Neural crest cell (in vitro differentiated cells): ENCODE data around the gene XRN2. TPM values are rescaled to one million over a fixed set of nuclear protein-coding genes. Genes with fewer than 3 reads are reported as not detected.

Source experiments
- DNase-seq: peaks from one replicate; pipeline ENCODE4 v3.0.0; 2021; ENCODE audit warnings: low read depth, mixed read lengths, low spot score
- H3K27ac Mint-ChIP-seq: one replicate; pipeline ENCODE4 v1.8.0; 2021; ENCODE audit warnings: mild to moderate bottlenecking, mixed read lengths; ENCODE audit not compliant: unreplicated experiment
- H3K27me3 Mint-ChIP-seq: 2 replicates; pipeline ENCODE4 v1.8.0; 2021; ENCODE audit warnings: low read depth, mild to moderate bottlenecking, mixed read lengths
- H3K36me3 Mint-ChIP-seq: 2 replicates; pipeline ENCODE4 v1.8.0; 2021; ENCODE audit warnings: low read depth, mild to moderate bottlenecking, mixed read lengths
- H3K4me1 Mint-ChIP-seq: 2 replicates; pipeline ENCODE4 v1.8.0; 2021; ENCODE audit warnings: mixed read lengths
- H3K4me3 Mint-ChIP-seq: one replicate; pipeline ENCODE4 v1.8.0; 2021; ENCODE audit warnings: mild to moderate bottlenecking, mixed read lengths
- H3K9me3 Mint-ChIP-seq: 2 replicates; pipeline ENCODE4 v1.8.0; 2021; ENCODE audit warnings: mixed read lengths
- CTCF ChIP-seq: fragments of 200-600 bp; sonication (generic); conservative IDR thresholded peaks from 2 replicates; pipeline ENCODE4 v1.5.0; 2021; ENCODE audit warnings: antibody characterized with exemption, mild to moderate bottlenecking
- total RNA-seq: library from RNA; stranded (reverse); gene quantifications from 2 replicates; pipeline ENCODE4 v1.2.1, GENCODE V29; 2021

Gene XRN2
- total RNA-seq, 1 donor from 2014 or later = 101 TPM

- no peaks in the 10 kb centered on the region for H3K27me3 Mint-ChIP-seq
These were observed 49.6 kb downstream of the XRN2 start for GRCh38 chr20:21352703-21353102.

DNA sequence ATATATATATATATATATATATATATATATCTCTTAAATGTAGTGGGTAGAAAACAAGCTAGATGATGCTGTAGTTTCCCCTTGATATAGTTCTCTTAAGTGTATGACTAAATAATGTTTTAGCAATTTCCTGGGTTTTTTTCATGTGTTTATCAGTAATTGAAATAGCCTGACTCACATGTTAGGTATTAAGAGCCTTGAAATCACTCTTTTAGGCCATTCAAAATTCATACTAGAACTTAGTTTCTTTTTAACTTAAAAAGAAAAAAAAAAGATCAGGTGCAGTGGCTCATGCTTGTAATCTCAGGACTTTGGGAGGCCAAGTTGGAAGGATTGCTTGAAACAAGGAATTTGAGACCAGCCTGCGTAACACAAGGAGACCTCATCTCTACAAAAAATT lies 50.1 kb downstream of the XRN2 start:
- Mint-ChIP-seq H3K4me1 (no peaks in the 10 kb centered on the region), H3K4me3 (no peak overlapping the region), H3K36me3 (peaks cover 13% of the 10 kb centered on the region), H3K27ac (no peak overlapping the region), H3K27me3 (no peaks in the 10 kb centered on the region), H3K9me3 (no peaks in the 10 kb centered on the region)
- no peak for TF ChIP-seq CTCF
- DNase-seq = no peak

More at GRCh38 chr20:21352703-21353102, 49.6 kb downstream of the XRN2 start:
- H3K36me3 Mint-ChIP-seq = peaks cover 15% of the 10 kb centered on the region
- no peak overlapping the region for H3K4me3 Mint-ChIP-seq
- no peaks in the 10 kb centered on the region for H3K4me1 Mint-ChIP-seq
- no peak overlapping the region for H3K27ac Mint-ChIP-seq
- no peak for DNase-seq
- H3K9me3 Mint-ChIP-seq = no peaks in the 10 kb centered on the region
- no peak for TF ChIP-seq CTCF

DNA sequence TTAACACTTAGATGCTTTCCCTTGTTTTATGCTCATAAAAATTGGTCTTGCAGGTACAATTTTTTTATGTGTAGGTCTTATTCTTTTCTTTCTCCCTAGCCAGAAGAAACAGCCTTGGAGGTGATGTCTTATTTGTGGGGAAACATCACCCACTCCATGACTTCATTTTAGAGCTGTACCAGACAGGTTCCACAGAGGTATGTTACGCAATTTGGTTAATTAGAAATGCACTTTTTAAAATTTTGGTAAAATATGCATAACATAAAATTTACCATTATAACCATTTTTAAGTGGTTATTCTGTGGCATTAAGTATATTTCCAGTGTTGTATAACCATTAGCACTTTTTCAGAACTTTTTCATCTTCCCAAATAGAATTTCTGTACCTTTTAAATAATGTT lies 52.9 kb downstream of the XRN2 start:
- Mint-ChIP-seq H3K27ac (no peak overlapping the region), H3K36me3 (peaks cover 14% of the 10 kb centered on the region), H3K4me1 (no peaks in the 10 kb centered on the region), H3K27me3 (no peaks in the 10 kb centered on the region), H3K9me3 (no peaks in the 10 kb centered on the region), H3K4me3 (no peak overlapping the region)
- TF ChIP-seq CTCF = no peak
- no peak for DNase-seq

DNA sequence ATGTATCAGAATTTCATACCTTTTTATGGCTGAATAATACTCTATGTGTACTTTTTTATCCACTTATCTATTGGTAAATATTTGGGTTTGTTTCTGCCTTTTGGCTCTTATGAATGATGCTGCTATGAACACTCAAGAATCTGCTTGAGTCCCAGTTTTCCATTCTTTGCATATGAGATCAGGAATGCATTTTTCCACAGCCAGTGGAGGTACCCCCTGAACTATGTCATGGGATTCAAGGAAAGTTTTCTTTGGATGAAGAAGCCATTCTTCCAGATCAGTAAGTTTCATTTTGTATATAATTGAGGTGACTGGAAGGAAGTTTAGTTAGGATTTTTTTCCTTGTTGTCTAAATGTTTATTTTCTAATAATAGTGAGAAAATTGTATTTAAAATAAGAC lies 53.3 kb downstream of the XRN2 start:
- no peaks in the 10 kb centered on the region for H3K9me3 Mint-ChIP-seq
- no peak overlapping the region for H3K4me3 Mint-ChIP-seq
- H3K27me3 Mint-ChIP-seq = no peaks in the 10 kb centered on the region
- H3K36me3 Mint-ChIP-seq = peaks cover 14% of the 10 kb centered on the region
- TF ChIP-seq CTCF = no peak
- H3K27ac Mint-ChIP-seq = no peak overlapping the region
- no peak for DNase-seq
- no peaks in the 10 kb centered on the region for H3K4me1 Mint-ChIP-seq

- Mint-ChIP-seq H3K4me3 (no peak overlapping the region), H3K9me3 (no peaks in the 10 kb centered on the region), H3K27ac (no peak overlapping the region)
These were observed 54.7 kb downstream of the XRN2 start for GRCh38 chr20:21357844-21358243.

More at GRCh38 chr20:21357844-21358243, 54.7 kb downstream of the XRN2 start:
- no peak for TF ChIP-seq CTCF
- DNase-seq = no peak
- Mint-ChIP-seq H3K27me3 (no peaks in the 10 kb centered on the region), H3K4me1 (no peaks in the 10 kb centered on the region), H3K36me3 (peaks cover 19% of the 10 kb centered on the region)
